NOMO-1 (cell line): Measurements from ENCODE around the gene BEST3.
A peak's percentile ranks its signal among the peaks of the same experiment; 100 is the strongest.

Source experiments
- DNase-seq, 2 experiments: peaks; one replicate each; lab custom pipeline; 2025; ENCODE audit not compliant: unreplicated experiment in 2 of 2; lab: John Stamatoyannopoulos, UW

Gene BEST3

DNA sequence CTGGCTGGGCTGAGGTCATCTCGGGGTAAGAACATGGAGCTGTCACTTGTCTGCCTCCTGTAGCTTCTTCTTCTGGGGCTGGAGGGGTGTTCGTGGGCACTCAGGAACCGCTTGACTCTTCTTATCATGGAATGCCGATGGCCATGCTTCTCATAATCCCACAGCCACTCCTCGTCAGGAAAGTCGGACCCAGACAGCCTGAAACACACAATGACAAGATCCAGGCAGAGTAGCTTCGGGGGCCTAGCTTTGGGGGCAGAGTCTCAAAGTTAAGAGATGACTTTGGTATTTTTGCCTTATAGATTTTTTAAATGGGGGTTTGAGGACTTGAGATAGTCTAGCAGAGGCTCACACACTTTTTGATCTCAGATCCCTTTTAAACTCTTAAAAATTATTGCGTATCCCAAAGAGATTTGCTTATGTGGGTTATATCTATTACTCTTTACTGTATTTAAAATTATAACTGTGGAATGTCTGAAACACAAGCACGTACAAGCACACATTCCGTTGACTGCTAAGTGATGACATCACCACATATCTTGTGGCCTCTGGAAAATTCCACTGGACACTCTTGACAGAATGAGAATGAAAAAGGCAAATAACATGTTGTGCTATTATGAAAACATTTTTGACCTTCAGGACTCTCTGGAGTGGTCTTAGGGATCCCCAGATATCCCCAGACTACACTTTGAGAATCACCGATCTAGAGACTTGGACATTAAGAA, 43.3 kb downstream of the BEST3 start:
- DNase-seq: no peak

DNA sequence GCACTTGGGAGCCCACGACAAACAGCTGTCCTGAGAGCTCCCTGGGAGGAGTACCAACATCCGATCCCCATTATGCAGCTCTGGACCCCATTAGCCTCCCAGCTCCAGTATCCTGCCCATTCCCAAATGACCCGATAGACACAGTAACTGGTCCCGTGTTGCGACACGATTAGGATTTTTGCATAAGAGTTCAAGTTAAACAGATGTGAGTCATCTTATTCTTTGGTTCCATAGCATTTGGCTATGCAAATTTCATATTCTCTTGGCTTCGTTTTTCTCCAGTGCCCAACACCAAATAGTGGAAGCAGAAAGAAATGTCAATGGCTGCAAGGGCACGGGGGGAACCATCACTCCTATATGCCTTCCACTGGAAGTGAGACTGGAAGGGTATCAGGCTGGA, 45.4 kb downstream of the BEST3 start:
- DNase-seq: no peak

DNA sequence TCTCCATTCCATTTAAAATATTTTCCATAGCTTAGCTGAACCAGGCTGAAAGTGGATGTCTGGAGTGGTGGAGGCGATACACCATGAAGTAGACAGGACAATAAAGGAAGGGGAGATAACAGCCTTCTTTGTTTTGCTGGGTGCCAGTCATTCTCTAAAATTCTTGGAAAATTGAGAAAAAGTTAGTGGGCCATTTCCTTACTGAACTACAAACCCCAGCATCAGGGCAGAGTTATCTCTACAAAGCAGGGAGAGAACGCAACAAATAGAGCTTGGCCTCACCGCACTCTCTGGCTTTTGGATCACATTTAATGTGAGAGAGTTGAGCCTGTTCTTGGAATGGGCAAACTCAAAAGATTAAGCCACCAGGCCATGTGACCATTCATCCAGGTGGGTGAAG, 47.2 kb downstream of the BEST3 start:
- no peak for DNase-seq

DNA sequence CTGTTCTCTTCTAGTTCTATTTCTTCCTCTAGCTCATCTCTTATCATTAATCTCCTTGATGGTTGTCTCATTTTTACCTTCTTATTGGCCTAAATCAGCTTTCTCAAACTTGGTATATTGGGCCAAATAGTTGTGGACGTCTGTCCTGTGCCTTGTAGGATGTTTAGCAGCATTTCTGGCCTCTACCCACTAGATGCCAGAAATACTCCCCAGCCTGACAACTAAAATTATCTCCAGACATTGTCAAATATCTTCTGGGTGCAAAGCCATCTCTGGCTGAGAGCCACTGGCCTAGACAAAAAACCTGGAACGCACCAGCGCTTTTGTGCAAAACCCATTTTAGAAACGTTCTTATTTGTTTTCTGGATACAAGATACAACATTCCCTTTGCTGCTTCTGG, 49.6 kb downstream of the BEST3 start:
- DNase-seq: no peak

DNA sequence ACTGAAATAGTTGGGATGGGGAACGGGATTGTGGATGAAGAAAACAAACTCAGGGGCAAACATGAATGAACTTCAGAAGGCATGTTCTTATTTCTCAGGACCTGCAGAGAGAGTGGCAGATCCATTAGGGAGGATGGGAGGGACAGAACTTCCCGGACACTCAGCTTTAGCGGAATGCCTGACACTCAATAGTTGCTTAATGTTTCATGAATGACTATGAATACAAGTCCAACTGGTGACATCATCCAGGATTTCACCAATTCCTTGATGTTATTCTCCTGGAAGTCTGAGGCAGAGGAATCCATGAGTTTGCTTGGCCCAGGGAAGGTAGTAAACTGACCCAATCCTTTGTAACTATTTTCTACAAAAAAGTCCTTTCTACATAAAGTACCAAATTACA, 50.6 kb downstream of the BEST3 start:
- DNase-seq: no peak

DNA sequence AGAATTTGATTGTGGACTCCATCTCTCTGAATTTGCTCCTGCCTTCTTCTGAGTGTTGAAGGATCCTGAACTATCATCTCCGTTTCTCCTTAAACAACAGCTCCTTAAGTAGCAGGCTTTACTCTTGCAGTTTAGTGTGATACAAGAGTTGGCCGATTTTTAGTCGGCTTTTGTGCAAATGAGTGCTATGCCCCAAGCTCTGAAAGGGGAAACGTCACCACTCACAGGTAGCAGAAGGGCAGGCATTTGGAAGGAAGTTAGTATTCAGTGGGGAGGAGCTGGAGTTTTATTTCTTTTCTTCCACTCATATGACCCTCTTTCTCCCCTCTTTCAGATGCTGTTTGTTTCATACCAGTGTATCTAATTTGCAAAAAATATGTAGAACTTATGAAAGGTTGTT, 51.9 kb downstream of the BEST3 start:
- no peak for DNase-seq

DNA sequence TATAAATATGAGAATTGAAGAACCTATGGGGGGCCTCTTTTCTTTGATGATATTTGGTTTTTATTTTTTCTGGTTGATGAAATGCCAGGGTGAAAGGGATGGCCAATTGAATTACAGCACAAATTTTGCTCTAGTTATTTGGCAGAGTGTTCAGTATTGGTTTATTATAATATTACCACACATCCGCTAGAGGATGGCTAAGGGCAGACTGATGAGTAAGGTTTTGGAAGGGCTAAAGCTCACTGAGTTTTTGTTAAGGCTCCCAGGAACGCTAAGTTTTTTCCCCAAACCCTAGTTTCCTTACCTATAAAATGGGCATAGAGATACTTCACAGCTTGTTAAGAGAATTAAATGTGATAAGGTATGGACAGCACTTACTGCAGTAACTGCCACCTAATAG, 54.1 kb downstream of the BEST3 start:
- no peak for DNase-seq

DNA sequence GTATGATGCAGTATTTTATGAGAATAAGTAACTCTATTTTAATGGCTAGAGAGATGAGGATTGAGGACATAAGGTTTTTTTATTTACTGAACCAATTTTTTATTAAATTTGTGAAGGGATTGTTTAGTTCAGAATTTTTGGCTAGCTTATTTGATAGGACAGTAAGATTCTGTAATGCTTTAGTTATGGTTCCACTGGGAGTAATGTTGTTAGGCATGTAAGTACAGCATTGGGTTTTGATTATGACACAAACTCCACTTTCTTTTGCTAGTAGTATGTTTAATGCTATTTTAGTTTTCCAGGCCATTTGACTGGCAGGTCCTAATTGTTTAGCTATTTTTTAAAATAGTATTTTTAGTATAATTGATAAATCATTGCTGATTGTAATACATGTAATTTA, 54.6 kb downstream of the BEST3 start:
- DNase-seq: no peak

DNA sequence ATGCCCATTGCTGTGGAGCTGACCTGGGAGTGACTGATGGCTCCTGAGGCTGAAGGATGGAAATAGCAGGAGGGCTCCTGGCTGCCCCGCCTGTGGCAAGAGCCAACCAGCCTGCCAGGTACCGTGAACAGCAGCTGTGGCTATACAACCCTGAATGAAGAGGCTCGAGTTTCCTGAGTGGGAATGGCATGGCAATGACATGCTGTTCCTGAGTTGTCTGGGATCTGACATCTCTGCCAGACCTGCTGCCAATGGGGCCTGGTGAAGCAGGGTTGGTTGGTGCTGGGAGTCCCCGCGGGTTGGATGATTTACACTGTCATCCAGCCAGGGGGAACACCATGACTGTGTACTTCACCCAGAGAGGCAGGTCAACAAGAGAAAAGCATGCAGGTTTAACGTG, 56.6 kb downstream of the BEST3 start:
- no peak for DNase-seq

DNA sequence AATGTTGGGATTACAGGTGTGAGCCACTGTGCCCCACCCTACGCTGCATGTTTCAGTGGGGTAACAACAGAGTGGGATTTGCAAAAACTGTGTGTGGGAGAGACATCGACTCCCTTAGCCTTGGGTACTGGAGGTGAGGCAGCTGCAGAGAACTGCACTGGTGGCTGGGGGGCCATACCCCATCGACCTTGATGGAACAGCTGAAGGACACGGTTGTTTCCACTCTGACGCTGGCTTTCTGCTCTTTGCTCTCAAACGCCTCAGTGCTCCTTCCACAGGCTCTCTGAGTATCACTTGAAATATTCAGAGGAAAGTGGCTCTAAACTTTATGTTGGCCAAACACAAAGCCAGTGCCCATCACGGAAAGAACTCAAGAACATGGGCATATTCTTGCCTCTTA, 57.6 kb downstream of the BEST3 start:
- DNase-seq: no peak

DNA sequence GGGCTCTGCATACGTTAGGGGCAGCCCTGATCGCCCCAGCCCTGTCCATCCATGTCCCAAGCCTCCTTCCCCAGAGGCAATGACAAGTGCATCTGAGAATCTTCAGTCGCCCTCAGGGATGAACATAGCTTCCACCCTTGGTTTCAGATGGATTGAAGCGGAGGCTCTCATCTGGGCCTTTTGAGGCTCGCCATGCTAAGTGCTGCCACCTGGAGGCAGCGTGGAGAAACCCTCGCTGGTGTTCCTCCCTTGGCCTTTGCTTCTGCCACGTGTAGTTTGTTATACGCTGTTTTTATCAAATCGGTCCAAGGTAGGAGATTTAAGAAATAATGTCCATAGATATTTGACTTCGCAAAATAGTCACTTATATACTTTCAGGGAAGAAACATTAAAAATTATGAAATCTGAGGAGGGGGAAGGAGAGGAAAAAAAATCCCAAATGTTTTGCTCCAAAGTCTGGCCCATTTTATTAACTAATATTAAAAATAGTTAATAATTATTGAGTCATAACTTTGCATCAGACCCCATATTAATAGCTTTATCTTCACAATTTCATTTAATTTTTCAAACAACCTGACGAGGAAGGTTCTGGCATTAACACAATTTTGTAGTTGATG, 59.6 kb downstream of the BEST3 start:
- DNase-seq: peak; percentile 40 to 69

DNA sequence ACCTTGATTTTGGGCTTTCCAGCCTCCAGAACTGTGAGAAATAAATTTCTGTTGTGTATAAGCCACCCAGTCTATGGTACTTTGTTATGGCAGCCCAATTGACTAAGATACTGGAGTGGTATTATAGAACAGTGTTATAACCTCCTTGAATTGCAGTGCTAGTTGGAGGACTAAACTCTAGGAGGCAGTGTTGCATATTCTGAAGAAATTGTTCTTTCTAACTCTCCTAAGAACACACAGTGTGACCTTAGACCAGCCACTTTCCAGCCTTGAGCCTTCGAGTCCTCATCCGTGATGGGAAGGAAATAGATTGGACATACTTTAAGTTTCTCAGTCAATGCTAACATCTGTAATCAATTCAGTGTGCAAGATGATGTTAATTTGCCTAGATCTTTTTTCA, 66.0 kb downstream of the BEST3 start:
- DNase-seq: no peak

DNA sequence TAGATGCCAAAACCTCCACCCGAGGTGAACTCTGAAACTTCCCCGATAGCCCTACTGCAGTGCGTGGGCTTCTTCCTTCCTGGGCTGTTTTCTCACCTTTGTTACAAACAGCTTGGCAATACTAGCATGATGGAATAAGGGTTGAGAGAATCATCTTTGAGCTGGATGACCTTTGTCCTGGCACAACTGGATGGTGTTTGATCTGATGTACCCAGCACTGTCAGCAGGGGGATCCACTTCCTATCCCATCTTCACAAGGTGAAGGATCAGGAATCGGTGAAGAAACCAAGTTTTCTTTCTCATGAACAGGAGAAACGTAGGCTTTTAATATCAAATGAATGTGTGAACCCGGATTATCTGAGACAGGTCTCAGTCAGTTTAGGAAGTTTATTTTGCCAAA, 68.9 kb downstream of the BEST3 start:
- no peak for DNase-seq

DNA sequence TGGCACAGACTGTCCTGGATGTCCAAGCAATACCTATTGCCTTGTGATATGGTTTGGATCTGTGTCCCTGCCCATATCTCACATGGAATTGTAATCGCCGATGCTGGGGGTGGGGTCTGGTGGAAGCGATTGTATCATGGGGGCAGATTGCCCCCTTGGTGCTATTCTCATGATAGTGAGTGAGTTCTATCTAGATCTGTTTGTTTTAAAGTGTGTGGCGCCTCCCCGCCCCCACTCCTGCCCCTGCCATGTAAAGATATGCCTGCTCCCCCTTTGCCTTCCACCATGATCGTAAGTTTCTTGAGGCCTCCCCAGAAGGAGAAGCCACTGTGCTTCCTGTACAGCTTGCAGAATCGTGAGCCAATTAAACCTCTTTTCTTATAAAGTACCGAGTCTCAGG, 71.6 kb downstream of the BEST3 start:
- no peak for DNase-seq

DNA sequence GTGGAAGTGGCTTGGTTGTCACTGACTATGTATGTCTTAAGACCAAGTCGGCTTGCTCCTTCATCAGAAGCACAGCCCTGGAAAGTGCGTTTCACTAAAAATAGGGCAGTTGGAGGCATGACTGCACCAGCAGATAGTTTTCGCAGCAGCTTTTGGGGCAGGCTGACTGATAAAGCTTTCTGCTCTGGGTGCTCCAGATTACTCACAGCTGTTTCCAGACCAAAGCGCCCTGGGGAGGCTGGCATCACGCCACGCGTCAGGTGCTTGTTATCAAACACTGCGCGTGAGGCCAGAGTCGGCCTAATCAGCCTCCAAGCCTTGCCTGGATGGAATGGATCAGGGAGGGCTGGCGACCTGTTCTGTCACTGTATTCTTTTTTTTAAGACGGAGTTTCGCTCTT, 75.1 kb downstream of the BEST3 start:
- DNase-seq: no peak

DNA sequence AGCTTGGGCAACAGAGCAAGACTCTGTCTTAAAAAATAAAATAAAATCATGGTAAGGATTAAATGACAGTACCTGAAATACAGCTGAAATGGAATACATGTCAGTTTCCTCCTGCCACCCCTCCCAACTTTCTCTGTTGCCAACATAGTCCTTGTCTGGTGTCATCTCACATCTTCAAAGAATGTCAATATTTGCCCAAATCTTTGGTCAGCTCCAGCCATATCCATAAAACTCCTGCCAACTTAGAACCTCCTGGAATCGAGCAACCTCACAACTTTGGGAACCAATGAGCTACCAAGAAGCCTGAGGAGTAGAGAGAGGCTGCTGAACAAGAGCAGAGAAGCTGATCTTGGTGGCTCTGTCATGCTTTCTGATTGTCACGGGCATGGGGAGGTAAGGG, 77.6 kb downstream of the BEST3 start:
- no peak for DNase-seq

DNA sequence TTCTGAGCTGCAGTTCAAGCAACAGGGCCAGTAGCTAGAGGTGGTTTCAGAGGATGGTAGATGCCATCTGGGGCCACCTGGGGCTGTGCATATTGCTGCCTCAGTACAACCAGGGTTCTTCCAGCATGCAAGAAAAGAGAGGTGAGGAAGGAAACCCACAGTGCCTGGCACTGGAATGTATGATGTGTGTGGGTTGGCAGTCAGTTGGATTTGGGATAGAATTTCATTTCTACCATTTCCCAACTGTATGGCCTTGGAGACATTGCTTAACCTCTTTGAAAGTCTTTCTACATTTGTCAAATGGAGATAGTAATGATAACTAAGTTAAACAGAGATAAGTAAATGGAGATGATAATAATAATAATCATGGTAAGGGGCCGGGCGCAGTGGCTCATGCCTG, 78.2 kb downstream of the BEST3 start:
- no peak for DNase-seq

DNA sequence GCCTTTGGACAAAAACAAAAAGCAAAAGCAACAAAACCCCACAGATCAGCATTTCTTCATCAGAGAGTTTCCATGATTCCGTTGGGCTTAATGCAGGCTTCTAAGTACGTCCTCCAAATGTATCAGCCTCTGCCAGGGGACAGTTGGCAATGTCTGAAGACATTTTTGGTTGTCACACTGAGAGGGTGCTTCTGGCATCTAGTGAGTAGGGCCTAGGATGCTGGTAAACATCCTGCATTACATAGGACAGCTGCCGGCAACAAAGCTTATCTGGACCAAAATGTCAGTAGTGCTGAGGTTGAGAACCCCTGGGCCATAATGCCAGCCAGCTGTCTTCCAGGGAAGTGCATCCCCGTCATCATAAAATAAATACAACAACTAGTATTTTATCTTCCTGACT, 79.0 kb downstream of the BEST3 start:
- DNase-seq: no peak

DNA sequence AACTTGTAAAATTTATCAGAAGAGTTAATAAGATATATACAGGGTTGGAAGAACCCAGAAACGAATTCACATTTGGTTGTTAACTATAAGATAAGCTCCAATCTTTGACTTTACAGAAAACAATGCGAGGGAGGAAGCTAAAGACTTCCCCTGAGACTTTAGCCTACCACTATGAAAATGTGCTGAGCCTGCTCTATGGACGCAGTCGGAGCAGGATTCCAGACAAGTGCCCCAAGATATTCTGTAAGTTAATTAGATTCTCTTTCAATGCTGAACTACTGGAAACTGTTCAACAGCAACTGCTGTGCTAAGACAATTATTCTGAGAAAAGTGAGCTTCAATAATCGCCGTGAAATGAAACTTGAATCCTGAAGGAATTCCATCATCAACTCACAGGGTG, 80.1 kb downstream of the BEST3 start:
- DNase-seq: no peak

DNA sequence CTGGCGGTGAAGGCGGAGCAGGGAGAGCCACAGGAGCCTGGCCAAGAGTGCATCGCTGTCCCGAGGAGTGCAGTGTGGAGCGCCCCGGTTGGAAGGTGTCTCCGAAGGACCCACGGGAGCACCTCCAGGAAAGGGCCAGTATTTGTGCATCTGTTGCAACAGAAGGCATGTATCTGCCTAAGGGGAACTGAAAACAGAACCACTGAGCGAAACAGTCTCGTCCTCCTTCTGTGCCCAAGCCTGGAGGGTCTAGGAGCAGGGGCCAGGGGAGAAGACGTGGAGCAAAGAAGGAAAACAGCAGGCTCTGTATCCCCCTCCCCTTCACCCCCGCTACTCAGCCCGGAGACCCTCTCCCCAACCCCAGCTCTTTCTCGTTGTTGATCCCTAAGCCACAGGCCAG, 83.1 kb downstream of the BEST3 start:
- peak; percentile 11 to 45 for DNase-seq

DNA sequence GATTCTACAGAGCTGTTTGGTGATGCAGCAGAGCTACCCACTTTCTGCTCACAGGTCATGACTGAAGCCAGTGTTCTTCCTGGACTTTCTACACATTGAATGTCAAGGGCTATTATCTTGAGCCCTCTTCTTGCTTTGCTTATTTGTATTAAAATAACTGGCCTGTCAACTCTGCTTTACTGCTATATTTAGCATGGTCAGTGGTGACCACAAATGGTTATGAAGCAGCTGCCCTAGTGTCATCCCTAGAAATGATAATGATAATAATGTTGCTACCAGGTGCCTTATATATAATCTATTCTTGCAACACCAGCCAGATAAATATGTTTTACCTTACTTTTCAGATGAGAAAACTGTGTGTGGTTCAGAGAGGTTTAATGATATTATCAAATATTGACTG, 85.8 kb downstream of the BEST3 start:
- no peak for DNase-seq

DNA sequence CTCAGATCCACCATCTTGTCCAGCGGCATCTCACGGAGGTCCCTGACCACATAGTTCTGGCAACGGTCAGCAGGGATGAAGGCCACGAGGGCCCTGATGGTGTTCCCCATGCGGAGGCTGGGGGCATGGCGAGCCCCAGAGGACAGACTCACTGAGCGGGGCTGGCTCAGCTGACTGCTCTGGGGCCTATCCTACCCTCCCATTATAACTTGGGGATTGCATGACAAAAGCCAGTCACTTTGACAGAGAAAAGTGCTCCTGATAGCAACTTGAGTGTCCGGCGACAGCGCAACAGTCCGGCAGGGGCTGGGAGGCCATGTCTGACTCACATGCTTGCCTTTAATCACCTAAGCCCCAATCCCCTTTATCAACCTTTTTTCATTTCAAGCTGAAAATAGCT, 88.4 kb downstream of the BEST3 start, which contains the start of gene LRRC10:
TSS of gene LRRC10 (minus strand) at position 179 of the 400 bp plus-strand sequence. CDS start at position 110, 69 bp downstream.
- no peak for DNase-seq

DNA sequence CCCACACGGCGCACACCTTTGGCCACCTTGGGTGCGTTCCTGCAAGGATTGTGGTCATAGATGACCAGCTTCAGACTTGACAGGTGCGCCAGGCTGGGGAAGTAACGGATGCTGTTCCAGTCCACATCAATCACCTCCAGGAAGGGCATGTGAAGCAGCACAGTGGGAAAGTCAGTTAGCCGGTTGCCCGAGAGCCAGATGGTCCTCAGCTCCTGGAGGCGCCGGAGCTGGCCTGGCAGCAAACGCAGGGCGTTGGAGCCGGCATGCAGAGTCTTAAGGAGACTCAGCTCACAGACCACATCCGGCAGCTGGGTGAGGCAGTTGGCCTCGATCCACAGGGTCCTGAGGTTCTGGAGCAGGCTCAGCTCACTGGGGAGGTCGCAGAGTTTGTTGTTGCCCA, 89.0 kb downstream of the BEST3 start:
- DNase-seq: no peak
